RWPE2 (cell line): ENCODE measurements around the gene RAI14.
"Not testable (repeated sequence)": the region's sequence is repeated elsewhere in the genome, so short reads cannot be mapped to it uniquely, and the experiment has no call there.

Source experiments
- ATAC-seq: fragments of 200-7000 bp; cut with Tn5 transposase; 3 replicates; pipeline ENCODE4 v1.9.1; 2021; ENCODE audit warnings: low read depth
- DNase-seq: peaks from one replicate; pipeline ENCODE4 v3.0.0-alpha.2; 2020; ENCODE audit warnings: low spot score
- H3K27ac ChIP-seq: fragments of 450-650 bp; 2 replicates; pipeline ENCODE4 v1.5.1; 2017; ENCODE audit warnings: mild to moderate bottlenecking; ENCODE audit not compliant: poor library complexity, severe bottlenecking
- H3K27me3 ChIP-seq: fragments of 250-450 bp; sonication (Bioruptor Pico); 2 replicates; pipeline ENCODE4 v1.5.1; 2021; ENCODE audit warnings: mild to moderate bottlenecking, moderate library complexity; ENCODE audit not compliant: insufficient read depth, poor library complexity, severe bottlenecking
- H3K36me3 ChIP-seq: fragments of 250-450 bp; sonication (Bioruptor Pico); 2 replicates; pipeline ENCODE4 v1.5.1; 2020; ENCODE audit warnings: low read depth, mild to moderate bottlenecking, moderate library complexity
- H3K4me1 ChIP-seq: fragments of 250-450 bp; sonication (Bioruptor Pico); 2 replicates; pipeline ENCODE4 v1.5.1; 2021; ENCODE audit warnings: mild to moderate bottlenecking, moderate library complexity; ENCODE audit not compliant: insufficient read depth, poor library complexity, severe bottlenecking
- H3K4me3 ChIP-seq: fragments of 250-450 bp; sonication (Bioruptor Pico); 2 replicates; pipeline ENCODE4 v1.5.1; 2021; ENCODE audit warnings: mild to moderate bottlenecking, moderate library complexity; ENCODE audit not compliant: severe bottlenecking
- H3K9me3 ChIP-seq: fragments of 250-450 bp; sonication (Bioruptor Pico); 2 replicates; pipeline ENCODE4 v1.5.1; 2021; ENCODE audit warnings: mild to moderate bottlenecking, moderate library complexity; ENCODE audit not compliant: severe bottlenecking
- CTCF ChIP-seq: fragments of 450-650 bp; IDR thresholded peaks from one replicate; pipeline ENCODE4 v1.5.1; 2017; ENCODE audit warnings: mild to moderate bottlenecking, moderate library complexity; ENCODE audit not compliant: poor library complexity, severe bottlenecking

Gene RAI14

GRCh38 chr5:34827588-34828506 is 171.7 kb downstream of the RAI14 start:
- Histone ChIP-seq H3K9me3 (no peaks in the 10 kb centered on the region), H3K4me1 (no peaks in the 10 kb centered on the region), H3K27ac (no peak overlapping the region), H3K4me3 (no peak overlapping the region), H3K36me3 (peaks cover 92% of the 10 kb centered on the region), H3K27me3 (no peaks in the 10 kb centered on the region)
- DNase-seq (no peak), ATAC-seq (no peak)
- TF ChIP-seq CTCF: no peak

GRCh38 chr5:34830827-34831226 is 174.7 kb downstream of the RAI14 start:
- not testable (repeated sequence) for H3K4me1 ChIP-seq, ATAC-seq, H3K9me3 ChIP-seq, H3K27me3 ChIP-seq, H3K27ac ChIP-seq, H3K4me3 ChIP-seq, DNase-seq
- peaks cover 70% of the 10 kb centered on the region for H3K36me3 ChIP-seq

- no peak for DNase-seq
- H3K4me1 ChIP-seq: no peaks in the 10 kb centered on the region
- no peak overlapping the region for H3K27ac ChIP-seq
- H3K36me3 ChIP-seq: peaks cover 65% of the 10 kb centered on the region
- ATAC-seq: no peak
- H3K4me3 ChIP-seq: no peak overlapping the region
- H3K27me3 ChIP-seq: no peaks in the 10 kb centered on the region
- H3K9me3 ChIP-seq: no peaks in the 10 kb centered on the region
- TF ChIP-seq CTCF: no peak
These were observed 175.2 kb downstream of the RAI14 start for GRCh38 chr5:34831303-34831702.

- Histone ChIP-seq H3K9me3 (no peaks in the 10 kb centered on the region), H3K27me3 (no peaks in the 10 kb centered on the region), H3K27ac (no peak overlapping the region), H3K4me3 (no peak overlapping the region), H3K36me3 (peaks cover 52% of the 10 kb centered on the region), H3K4me1 (no peaks in the 10 kb centered on the region)
- DNase-seq: no peak
- no peak for TF ChIP-seq CTCF
- ATAC-seq: no peak
These were observed 176.4 kb downstream of the RAI14 start for GRCh38 chr5:34832568-34832967.

GRCh38 chr5:34833090-34833489 is 177.0 kb downstream of the RAI14 start:
- no peak for ATAC-seq

More at GRCh38 chr5:34833090-34833489, 177.0 kb downstream of the RAI14 start:
- no peak overlapping the region for H3K4me3 ChIP-seq
- H3K27ac ChIP-seq: no peak overlapping the region
- TF ChIP-seq CTCF: no peak
- H3K4me1 ChIP-seq: no peaks in the 10 kb centered on the region
- no peaks in the 10 kb centered on the region for H3K9me3 ChIP-seq
- H3K27me3 ChIP-seq: no peaks in the 10 kb centered on the region
- DNase-seq: no peak
- peaks cover 48% of the 10 kb centered on the region for H3K36me3 ChIP-seq
